H1 (cell line): ENCODE results near the gene DBH. TPM values are rescaled to one million over a fixed set of nuclear protein-coding genes. Genes with fewer than 3 reads are reported as not detected.

Experiments used
- CTCF ChIA-PET: fragments of 300-600 bp; sonication (Branson Sonifier 250); formaldehyde crosslinking; loops from one replicate; lab custom pipeline; 2021; ENCODE audit not compliant: partially characterized antibody; lab: Charles Lee
- POLR2A ChIA-PET: fragments of 300-600 bp; sonication (Branson Sonifier 250); formaldehyde crosslinking; loops from one replicate; lab custom pipeline; 2021; ENCODE audit warnings: inconsistent platforms; ENCODE audit not compliant: partially characterized antibody; lab: Charles Lee
- DNase-seq, 2 experiments: peaks; one replicate each; pipeline versions ENCODE4 v3.0.0 to v3.0.0-alpha.2; 2010 to 2022; ENCODE audit warnings: low spot score in 2 of 2, low read depth in 1 of 2, mixed read lengths in 1 of 2
- FAIRE-seq: peaks from 2 replicates; lab custom pipeline; 2011; peaks lifted over from hg19 to GRCh38; lab: Jason Lieb, UNC
- H2AFZ ChIP-seq: 2 replicates; pipeline ENCODE4 v1.8.1; 2012; ENCODE audit warnings: low read length, inconsistent platforms
- H2AK5ac ChIP-seq: 2 replicates; pipeline ENCODE4 v1.6.1; 2013; ENCODE audit warnings: low read depth, low read length
- H2BK120ac ChIP-seq: replicated peaks from 2 replicates; pipeline ENCODE3; 2013; ENCODE audit warnings: low read depth, low read length, inconsistent platforms
- H2BK12ac ChIP-seq: 2 replicates; pipeline ENCODE4 v1.6.1; 2013; ENCODE audit warnings: low read depth, low read length
- H2BK15ac ChIP-seq: 2 replicates; pipeline ENCODE4 v1.6.1; 2013; ENCODE audit warnings: low read length
- H2BK20ac ChIP-seq: 2 replicates; pipeline ENCODE4 v1.6.1; 2013; ENCODE audit warnings: low read length
- H2BK5ac ChIP-seq: 2 replicates; pipeline ENCODE4 v1.6.1; 2013; ENCODE audit warnings: low read depth, low read length
- H3K14ac ChIP-seq: 2 replicates; pipeline ENCODE4 v1.6.1; 2013; ENCODE audit warnings: inconsistent platforms; ENCODE audit not compliant: insufficient read length
- H3K18ac ChIP-seq: 2 replicates; pipeline ENCODE4 v1.6.1; 2013; ENCODE audit warnings: low read length; ENCODE audit errors: extremely low read depth
- H3K23ac ChIP-seq: 2 replicates; pipeline ENCODE4 v1.6.1; 2013; ENCODE audit warnings: inconsistent platforms; ENCODE audit not compliant: insufficient read length
- H3K23me2 ChIP-seq: 2 replicates; pipeline ENCODE4 v1.6.1; 2013; ENCODE audit warnings: low read depth, low read length
- H3K27ac ChIP-seq: 2 replicates; pipeline ENCODE4 v1.6.1; 2011; ENCODE audit warnings: low read depth, low read length, inconsistent platforms
- H3K27me3 ChIP-seq, 4 experiments: replicated peaks in 1 of 4; 1 replicate in 1 of 4; 2 replicates in 3 of 4; pipeline versions ENCODE4 v1.6.1 to v1.8.1; 2011 to 2013; ENCODE audit warnings: low read length in 3 of 4, mild to moderate bottlenecking in 3 of 4, inconsistent platforms in 2 of 4, mixed read lengths in 2 of 4, moderate library complexity in 1 of 4; ENCODE audit not compliant: control insufficient read depth in 3 of 4, insufficient read depth in 3 of 4; ENCODE audit errors: extremely low read depth in 1 of 4
- H3K36me3 ChIP-seq, 4 experiments: 2 replicates each; pipeline versions ENCODE4 v1.6.1 to v1.8.1; 2011 to 2013; ENCODE audit warnings: mild to moderate bottlenecking in 4 of 4, low read length in 3 of 4, moderate library complexity in 2 of 4, control low read depth in 1 of 4, inconsistent platforms in 1 of 4; ENCODE audit not compliant: insufficient read depth in 4 of 4, control insufficient read depth in 2 of 4
- H3K4ac ChIP-seq: replicated peaks from 2 replicates; pipeline ENCODE3; 2013; ENCODE audit warnings: low read length, low read depth, mixed read lengths, inconsistent platforms; ENCODE audit not compliant: insufficient read length
- H3K4me1 ChIP-seq, 4 experiments: replicated peaks in 1 of 4; 1 replicate in 1 of 4; 2 replicates in 3 of 4; pipeline versions ENCODE4 v1.6.1 to v1.8.1; 2011 to 2013; ENCODE audit warnings: low read length in 3 of 4, inconsistent platforms in 2 of 4, mixed read lengths in 1 of 4; ENCODE audit not compliant: insufficient read depth in 4 of 4, control insufficient read depth in 3 of 4
- H3K4me2 ChIP-seq, 2 experiments: 2 replicates each; pipeline versions ENCODE4 v1.6.1 to v1.8.1; 2011 to 2013; ENCODE audit warnings: low read depth in 2 of 2, low read length in 2 of 2, control low read depth in 1 of 2, inconsistent platforms in 1 of 2, mild to moderate bottlenecking in 1 of 2; ENCODE audit not compliant: insufficient read depth in 1 of 2
- H3K4me3 ChIP-seq, 4 experiments: fragments of 200-600, 300-600 bp in 1 of 4; sonication (generic), shearing (Covaris generic), sonication (Bioruptor Twin) in 1 of 4; 2 replicates each; pipeline versions ENCODE4 v1.5.1 to v1.8.1; 2011 to 2016; ENCODE audit warnings: low read length in 4 of 4, low read depth in 3 of 4, control low read depth in 2 of 4, inconsistent platforms in 2 of 4, mild to moderate bottlenecking in 2 of 4, mixed read lengths in 1 of 4, moderate library complexity in 1 of 4; ENCODE audit not compliant: insufficient read depth in 2 of 4; ENCODE audit errors: extremely low read depth in 1 of 4
- H3K56ac ChIP-seq: replicated peaks from 2 replicates; pipeline ENCODE3; 2013; ENCODE audit warnings: low read depth, mild to moderate bottlenecking, mixed read lengths, low read length, inconsistent platforms; ENCODE audit not compliant: insufficient read length
- H3K79me1 ChIP-seq: 2 replicates; pipeline ENCODE4 v1.6.1; 2013; ENCODE audit warnings: low read depth, low read length, control low read depth
- H3K79me2 ChIP-seq, 2 experiments: 2 replicates each; pipeline versions ENCODE4 v1.6.1 to v1.8.1; 2012 to 2013; ENCODE audit warnings: low read length in 2 of 2, mild to moderate bottlenecking in 2 of 2, inconsistent platforms in 1 of 2; ENCODE audit not compliant: insufficient read depth in 2 of 2, control insufficient read depth in 1 of 2
- H3K9ac ChIP-seq, 4 experiments: replicated peaks in 1 of 4; 1 replicate in 1 of 4; 2 replicates in 3 of 4; pipeline versions ENCODE4 v1.6.1 to v1.8.1; 2011 to 2013; ENCODE audit warnings: low read depth in 3 of 4, low read length in 3 of 4, control low read depth in 2 of 4, mild to moderate bottlenecking in 2 of 4, moderate library complexity in 2 of 4, inconsistent platforms in 1 of 4; ENCODE audit errors: extremely low read depth in 1 of 4
- H3K9me3 ChIP-seq, 2 experiments: 2 replicates each; pipeline versions ENCODE4 v1.6.1 to v1.8.1; 2012 to 2013; ENCODE audit warnings: mild to moderate bottlenecking in 2 of 2, moderate library complexity in 2 of 2, control low read depth in 1 of 2, inconsistent platforms in 1 of 2, low read depth in 1 of 2, low read length in 1 of 2, mixed read lengths in 1 of 2; ENCODE audit not compliant: insufficient read depth in 2 of 2
- H4K20me1 ChIP-seq, 2 experiments: replicated peaks in 1 of 2; 2 replicates each; pipeline versions ENCODE3 to v1.8.1; 2011 to 2013; ENCODE audit warnings: inconsistent platforms in 2 of 2, low read length in 2 of 2, mild to moderate bottlenecking in 1 of 2; ENCODE audit not compliant: insufficient read depth in 2 of 2, control insufficient read depth in 1 of 2
- H4K5ac ChIP-seq: 2 replicates; pipeline ENCODE4 v1.6.1; 2013; ENCODE audit warnings: low read length, low read depth, mixed read lengths, inconsistent platforms; ENCODE audit not compliant: insufficient read length
- H4K8ac ChIP-seq: 2 replicates; pipeline ENCODE4 v1.8.0; 2013; ENCODE audit warnings: mild to moderate bottlenecking, moderate library complexity, low read length, inconsistent platforms; ENCODE audit not compliant: insufficient read depth; ENCODE audit errors: extremely low read depth
- H4K91ac ChIP-seq: replicated peaks from 2 replicates; pipeline ENCODE3; 2013; ENCODE audit warnings: low read length, mixed read lengths, inconsistent platforms; ENCODE audit not compliant: insufficient read length
- ATF2 ChIP-seq: IDR thresholded peaks from 2 replicates; pipeline ENCODE4 v1.6.1; 2012; ENCODE audit warnings: low read length, inconsistent platforms
- BCL11A ChIP-seq, 2 experiments: IDR thresholded peaks; one replicate each; pipeline ENCODE4 v1.6.1; 2011; ENCODE audit warnings: low read depth in 2 of 2, low read length in 2 of 2, mild to moderate bottlenecking in 2 of 2
- CHD1 ChIP-seq: IDR thresholded peaks from 2 replicates; pipeline ENCODE4 v1.6.1; 2012; ENCODE audit warnings: low read depth, low read length, improper control_type of control experiment
- CTCF ChIP-seq, 3 experiments: IDR thresholded peaks; 1 replicate in 2 of 3; 2 replicates in 1 of 3; pipeline versions ENCODE4 v1.5.1 to v1.6.1; 2011; ENCODE audit warnings: low read length in 3 of 3, mild to moderate bottlenecking in 3 of 3, inconsistent platforms in 2 of 3, low read depth in 1 of 3, moderate library complexity in 1 of 3; ENCODE audit not compliant: insufficient read depth in 1 of 3; ENCODE audit errors: control extremely low read depth in 1 of 3
- EGR1 ChIP-seq: IDR thresholded peaks from 2 replicates; pipeline ENCODE4 v1.6.1; 2011; ENCODE audit warnings: low read depth, low read length, borderline replicate concordance
- GTF2F1 ChIP-seq: IDR thresholded peaks from 2 replicates; pipeline ENCODE4 v1.6.1; 2012; ENCODE audit warnings: low read depth, low read length, improper control_type of control experiment, borderline replicate concordance
- SIN3A ChIP-seq, 2 experiments: IDR thresholded peaks in 1 of 2; conservative IDR thresholded peaks in 1 of 2; 2 replicates each; pipeline ENCODE4 v1.6.1; 2011 to 2012; ENCODE audit warnings: low read length in 2 of 2, improper control_type of control experiment in 1 of 2, low read depth in 1 of 2, mild to moderate bottlenecking in 1 of 2
- SUZ12 ChIP-seq: fragments of 200-600 bp; sonication (generic); IDR thresholded peaks from 2 replicates; pipeline ENCODE4 v1.6.1; 2012; ENCODE audit warnings: mild to moderate bottlenecking, inconsistent platforms, low read length, moderate library complexity, mixed read lengths
- TAF1 ChIP-seq: IDR thresholded peaks from 2 replicates; pipeline ENCODE4 v1.6.1; 2011; ENCODE audit warnings: mild to moderate bottlenecking, low read depth, low read length
- WGBS, 2 experiments: shearing (Covaris generic) in 1 of 2; methylation state at CpG; one replicate each; pipeline versions ENCODE4 v1.1.6 to v1.1.7; 2013 to 2015; ENCODE audit warnings: low lambda C conversion rate in 2 of 2, mixed read lengths in 2 of 2, inconsistent platforms in 1 of 2, low coverage in 1 of 2, missing lambda C conversion rate in 1 of 2; ENCODE audit not compliant: insufficient replicate concordance in 2 of 2, insufficient coverage in 1 of 2, insufficient read length in 1 of 2; ENCODE audit errors: extremely low coverage in 1 of 2, missing lambda C conversion rate in 1 of 2; 5-methylcytosine and 5-hydroxymethylcytosine counted together
- polyA plus RNA-seq, 7 experiments: library from polyadenylated mRNA; depleted of rRNA in 3 of 7; stranded (reverse) in 5 of 7; unstranded in 2 of 7; fragments of >200 nt in 5 of 7; fragments of 200-250 nt in 2 of 7; gene quantifications; 1 replicate in 5 of 7; 2 replicates in 1 of 7; 4 replicates in 1 of 7; pipeline versions ENCODE4 v1.2.1 to v1.2.3, GENCODE V29; 2011 to 2013; ENCODE audit warnings: missing spikeins in 2 of 7, mixed read lengths in 2 of 7
- total RNA-seq: library from RNA; stranded (reverse); fragmentation: NEBNext Ultra II Directional; extraction: Animal tissue kit (Norgen Biotek cat#: 25700); gene quantifications from 2 replicates; pipeline ENCODE4 v1.2.1, GENCODE V29; 2021

Gene DBH
- total and polyA plus RNA-seq, 2 of the 8 experiments (the other 6 are each of a cell fraction or from before 2014, with no cell fraction given) = 0.18 TPM; not detected in 1

- no peak for FAIRE-seq
- Histone ChIP-seq H3K18ac (no peak overlapping the region), H3K79me2 (no peaks in the 10 kb centered on the region), H3K27ac (no peak overlapping the region), H2BK15ac (no peak overlapping the region), H3K79me1 (peaks cover 3% of the 10 kb centered on the region), H3K4me3 (no peak overlapping the region), H2BK5ac (no peak overlapping the region), H3K27me3 (no peaks in the 10 kb centered on the region; a peak in 3 of 7 replicates), H4K5ac (no peak overlapping the region), H3K56ac (no peak overlapping the region), H3K23me2 (peaks cover 4% of the 10 kb centered on the region; the same call in 1 of the 2 replicates), H3K4ac (no peak overlapping the region), H3K9ac (no peak overlapping the region), H2BK120ac (no peak overlapping the region), H3K36me3 (peaks cover 0 to 3% (median 0%) of the 10 kb centered on the region in 4 experiments; a peak in 1 of 8 replicates), H3K9me3 (peaks cover 15 to 18% of the 10 kb centered on the region in 2 experiments), H4K91ac (no peak overlapping the region), H2AFZ (no peak overlapping the region), H3K14ac (no peak overlapping the region), H3K4me2 (no peak overlapping the region), H4K8ac (no peak overlapping the region), H2BK20ac (no peak overlapping the region; the same call in 1 of the 2 replicates), H3K23ac (no peak overlapping the region), H3K4me1 (peaks cover 0 to 4% (median 0%) of the 10 kb centered on the region in 4 experiments; a peak in 3 of 7 replicates), H4K20me1 (peaks cover 0 to 8% of the 10 kb centered on the region in 2 experiments), H2BK12ac (no peak overlapping the region), H2AK5ac (no peak overlapping the region)
- CTCF ChIA-PET = interaction anchor here (1.1 to 2.3 kb wide), 2 partner anchors 10 to 40 kb away, joined by 4 to 13 read pairs; no protein-coding TSS in a partner anchor
- 88% methylated on average over 7 of the region's 7 CpGs; no CpG with 5 or more reads in 1 of the 2 experiments for WGBS, 2 experiments
- POLR2A ChIA-PET = no interaction called here
- DNase-seq = no peak
- TF ChIP-seq ATF2 (no peak), TAF1 (no peak), EGR1 (no peak), SUZ12 (no peak), CTCF (IDR thresholded peaks at IDR 0.05; ENCODE audit: control extremely low read depth in 1 of 3, insufficient read depth in 1 of 3, low read depth in 1 of 3, low read length in 3 of 3) (no peak), SIN3A (conservative IDR thresholded peaks at IDR 0.05 in 1 of 2, IDR thresholded peaks at IDR 0.05 in 1 of 2; ENCODE audit: low read depth in 1 of 2, low read length in 2 of 2) (no peak), GTF2F1 (no peak), BCL11A (IDR thresholded peaks at IDR 0.05; ENCODE audit: low read depth in 2 of 2, low read length in 2 of 2) (no peak), CHD1 (no peak)
Measured at GRCh38 chr9:133598978-133599377, 37.2 kb upstream of the DBH start.
